HEK293T (cell line): ENCODE data around the gene MARF1.

ENCODE experiments used
- ARNT ChIP-seq: fragments of 450-650 bp; IDR thresholded peaks from 2 replicates; pipeline ENCODE4 v1.6.1; 2017; ENCODE audit warnings: mild to moderate bottlenecking
- BHLHE40 ChIP-seq: fragments of 450-650 bp; IDR thresholded peaks from 2 replicates; pipeline ENCODE4 v1.6.1; 2016; ENCODE audit warnings: mild to moderate bottlenecking, moderate library complexity, borderline replicate concordance
- ELF4 ChIP-seq: fragments of 450-650 bp; IDR thresholded peaks from 2 replicates; pipeline ENCODE4 v1.6.1; 2017; ENCODE audit warnings: antibody characterized with exemption
- FOXK2 ChIP-seq: fragments of 450-650 bp; IDR thresholded peaks from 2 replicates; pipeline ENCODE4 v1.6.1; 2016; ENCODE audit warnings: mild to moderate bottlenecking
- FOXM1 ChIP-seq: fragments of 450-650 bp; IDR thresholded peaks from 2 replicates; pipeline ENCODE4 v1.6.1; 2017; ENCODE audit warnings: mild to moderate bottlenecking, borderline replicate concordance
- HDGF ChIP-seq: fragments of 450-650 bp; IDR thresholded peaks from 2 replicates; pipeline ENCODE4 v1.6.1; 2017; ENCODE audit warnings: antibody characterized with exemption, borderline replicate concordance
- NFRKB ChIP-seq: fragments of 450-650 bp; IDR thresholded peaks from 2 replicates; pipeline ENCODE4 v1.6.1; 2016; ENCODE audit warnings: mild to moderate bottlenecking, moderate library complexity
- SP1 ChIP-seq: fragments of 450-650 bp; IDR thresholded peaks from 2 replicates; pipeline ENCODE4 v1.6.1; 2017
- SUZ12 ChIP-seq: fragments of 450-650 bp; IDR thresholded peaks from 2 replicates; pipeline ENCODE4 v1.6.1; 2016; ENCODE audit warnings: mild to moderate bottlenecking

GRCh38 chr16:15648135-15648730, 5.3 kb upstream of the MARF1 start:
- TF ChIP-seq ARNT (no peak), HDGF (no peak), SUZ12 (no peak), NFRKB (no peak), BHLHE40 (no peak), SP1 (no peak), FOXM1 (no peak), ELF4 (no peak), FOXK2 (no peak)
